Stimulated activated naive CD8-positive, alpha-beta T cell treated with anti-CD3 and anti-CD28 coated beads, Interleukin-15, Interleukin-2, amounts not matched to agents 100 ng/mL and 50 ng/mL, for 24 hours (primary cell): ENCODE measurements around the gene DAP3.
"Not testable (repeated sequence)": the region's sequence is repeated elsewhere in the genome, so short reads cannot be mapped to it uniquely, and the experiment has no call there.

ENCODE experiments used
- H3K27ac Mint-ChIP-seq: one replicate; pipeline ENCODE4 v1.8.0; 2021; ENCODE audit warnings: mild to moderate bottlenecking, mixed read lengths
- H3K27me3 Mint-ChIP-seq: one replicate; pipeline ENCODE4 v1.8.0; 2021; ENCODE audit warnings: mixed read lengths
- H3K36me3 Mint-ChIP-seq: one replicate; pipeline ENCODE4 v1.8.0; 2021; ENCODE audit warnings: low read depth, mixed read lengths
- H3K4me1 Mint-ChIP-seq: one replicate; pipeline ENCODE4 v1.8.0; 2021; ENCODE audit warnings: low read depth, mixed read lengths
- H3K4me3 Mint-ChIP-seq: one replicate; pipeline ENCODE4 v1.8.0; 2021; ENCODE audit warnings: mild to moderate bottlenecking, mixed read lengths
- H3K9me3 Mint-ChIP-seq: one replicate; pipeline ENCODE4 v1.8.0; 2021; ENCODE audit warnings: mixed read lengths

DAP3 gene

DNA sequence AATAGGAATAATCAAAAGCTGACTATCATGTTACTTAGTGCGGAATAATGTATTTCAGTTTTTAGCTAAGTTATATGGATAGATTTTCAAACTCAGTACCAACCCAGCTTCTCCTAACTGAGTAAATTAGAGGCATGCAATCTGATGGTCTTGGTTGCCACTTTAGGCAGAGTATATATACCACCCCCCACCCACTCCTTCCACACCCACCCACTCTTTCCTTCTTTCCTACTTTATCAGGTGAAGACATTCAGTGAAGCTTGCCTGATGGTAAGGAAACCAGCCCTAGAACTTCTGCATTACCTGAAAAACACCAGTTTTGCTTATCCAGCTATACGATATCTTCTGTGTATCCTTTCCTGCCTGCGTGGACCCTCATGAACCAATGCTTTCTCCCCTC lies 36.3 kb downstream of the DAP3 start:
- Mint-ChIP-seq H3K4me1 (no peaks in the 10 kb centered on the region), H3K9me3 (no peaks in the 10 kb centered on the region), H3K36me3 (peaks cover 33% of the 10 kb centered on the region), H3K4me3 (no peak overlapping the region), H3K27ac (no peak overlapping the region), H3K27me3 (no peaks in the 10 kb centered on the region)

DNA sequence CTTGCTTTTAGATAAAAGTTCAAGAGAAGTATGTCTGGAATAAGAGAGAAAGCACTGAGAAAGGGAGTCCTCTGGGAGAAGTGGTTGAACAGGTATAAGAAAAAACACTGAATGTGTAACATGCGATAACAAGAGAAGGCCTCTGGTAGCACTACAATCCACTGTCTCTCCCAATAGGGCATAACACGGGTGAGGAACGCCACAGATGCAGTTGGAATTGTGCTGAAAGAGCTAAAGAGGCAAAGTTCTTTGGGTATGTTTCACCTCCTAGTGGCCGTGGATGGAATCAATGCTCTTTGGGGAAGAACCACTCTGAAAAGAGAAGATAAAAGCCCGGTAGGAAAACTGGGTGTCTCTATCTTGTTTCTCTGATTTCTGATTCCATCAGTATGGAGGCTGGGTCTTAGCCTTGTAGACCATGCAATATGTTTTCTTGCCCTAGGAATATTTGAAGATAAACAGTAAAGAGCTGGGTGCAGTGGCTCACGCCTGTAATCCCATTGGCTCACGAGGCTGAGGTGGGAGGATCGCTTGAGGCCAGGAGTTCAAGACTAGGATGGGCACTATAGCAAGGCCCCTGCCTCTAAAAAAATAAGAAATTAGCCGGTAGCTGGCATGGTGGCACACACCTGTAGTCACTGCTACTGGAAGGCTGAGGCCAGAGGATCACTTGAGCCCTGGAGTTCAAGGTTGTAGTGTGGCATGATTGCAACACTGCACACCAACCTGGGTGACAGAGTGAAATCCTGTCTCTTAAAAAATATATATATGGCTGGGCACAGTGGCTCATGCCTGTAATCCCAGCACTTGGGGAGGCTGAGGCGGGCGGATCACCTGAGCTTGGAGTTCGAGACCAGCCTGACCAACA lies 40.4 kb downstream of the DAP3 start:
- H3K9me3 Mint-ChIP-seq: no peaks in the 10 kb centered on the region
- H3K27me3 Mint-ChIP-seq: no peaks in the 10 kb centered on the region
- no peak overlapping the region for H3K4me3 Mint-ChIP-seq
- H3K36me3 Mint-ChIP-seq: peaks cover 49% of the 10 kb centered on the region
- no peaks in the 10 kb centered on the region for H3K4me1 Mint-ChIP-seq
- H3K27ac Mint-ChIP-seq: peak overlapping the region; percentile 55

DNA sequence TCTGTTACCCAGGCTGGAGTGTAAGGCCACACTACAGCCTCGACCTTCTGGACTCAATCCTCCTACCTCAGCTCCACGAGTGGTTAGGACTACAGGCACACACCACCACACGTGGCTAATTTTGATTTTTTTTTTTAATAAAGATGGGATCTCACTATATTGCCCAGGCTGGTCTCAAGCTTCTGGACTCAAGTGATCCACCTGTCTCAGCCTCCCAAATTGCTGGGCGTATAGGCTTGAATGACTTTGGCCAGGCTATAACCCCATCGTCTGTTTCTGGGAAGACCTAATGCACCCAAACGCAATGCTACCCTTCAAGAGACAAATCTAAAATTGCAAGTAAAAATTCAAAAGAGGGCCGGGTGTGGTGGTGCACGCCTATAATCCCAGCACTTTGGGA lies 52.1 kb downstream of the DAP3 start:
- Mint-ChIP-seq H3K4me1 (no peaks in the 10 kb centered on the region), H3K4me3 (no peak overlapping the region), H3K27ac (no peak overlapping the region), H3K36me3 (peaks cover 19% of the 10 kb centered on the region), H3K9me3 (no peaks in the 10 kb centered on the region), H3K27me3 (no peaks in the 10 kb centered on the region)

DNA sequence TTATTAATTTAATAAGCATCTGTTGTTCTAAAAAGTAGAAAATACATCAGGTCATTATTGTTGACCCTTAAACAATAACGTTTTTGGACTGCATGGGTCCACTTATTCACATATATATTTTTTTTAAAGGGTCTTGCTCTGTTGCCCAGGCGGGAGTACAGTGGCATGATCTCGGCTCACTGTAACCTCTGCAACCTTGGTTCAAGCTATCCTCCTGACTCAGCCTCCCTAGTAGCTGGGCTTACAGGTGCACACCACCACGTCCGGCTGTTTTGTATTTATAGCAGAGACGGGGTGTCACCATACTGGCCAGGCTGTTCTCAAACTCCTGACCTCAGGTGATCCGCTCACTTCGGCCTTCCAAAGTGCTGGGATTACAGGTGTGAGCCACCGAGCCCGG lies 53.0 kb downstream of the DAP3 start:
- no peaks in the 10 kb centered on the region for H3K4me1 Mint-ChIP-seq
- H3K27me3 Mint-ChIP-seq: no peaks in the 10 kb centered on the region
- peaks cover 11% of the 10 kb centered on the region for H3K36me3 Mint-ChIP-seq
- no peaks in the 10 kb centered on the region for H3K9me3 Mint-ChIP-seq
- H3K27ac Mint-ChIP-seq: no peak overlapping the region
- no peak overlapping the region for H3K4me3 Mint-ChIP-seq

DNA sequence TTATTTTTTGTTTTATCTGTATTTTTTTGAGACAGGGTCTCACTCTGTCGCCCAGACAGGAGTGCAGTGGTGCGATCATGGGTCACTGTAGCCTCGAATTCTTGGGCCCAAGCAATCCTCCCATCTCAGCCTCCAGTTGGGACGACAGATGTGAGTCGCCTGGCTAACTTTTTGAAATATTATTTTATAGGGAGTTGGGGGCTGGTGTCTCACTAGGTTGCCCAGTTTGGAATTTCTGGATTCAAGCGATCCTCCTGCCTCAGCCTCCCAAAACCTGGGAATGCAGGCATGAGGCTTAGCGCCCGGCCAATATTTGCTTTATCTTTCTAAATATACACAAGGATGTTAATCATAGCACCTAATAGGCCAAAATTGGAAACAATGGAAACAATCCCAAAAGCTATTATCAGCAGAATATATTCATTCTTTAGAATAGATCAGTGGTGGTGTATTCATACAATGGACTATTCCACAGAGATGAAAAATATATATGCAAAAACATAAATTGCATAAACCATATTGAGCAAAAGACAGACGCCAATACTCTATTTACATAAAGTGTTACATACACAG lies 55.9 kb downstream of the DAP3 start:
- Mint-ChIP-seq H3K27ac (peak overlapping the region; percentile 94), H3K4me3 (peak overlapping the region; percentile 96), H3K9me3 (no peaks in the 10 kb centered on the region), H3K27me3 (no peaks in the 10 kb centered on the region), H3K36me3 (peaks cover 15% of the 10 kb centered on the region), H3K4me1 (peaks cover 4% of the 10 kb centered on the region)

DNA sequence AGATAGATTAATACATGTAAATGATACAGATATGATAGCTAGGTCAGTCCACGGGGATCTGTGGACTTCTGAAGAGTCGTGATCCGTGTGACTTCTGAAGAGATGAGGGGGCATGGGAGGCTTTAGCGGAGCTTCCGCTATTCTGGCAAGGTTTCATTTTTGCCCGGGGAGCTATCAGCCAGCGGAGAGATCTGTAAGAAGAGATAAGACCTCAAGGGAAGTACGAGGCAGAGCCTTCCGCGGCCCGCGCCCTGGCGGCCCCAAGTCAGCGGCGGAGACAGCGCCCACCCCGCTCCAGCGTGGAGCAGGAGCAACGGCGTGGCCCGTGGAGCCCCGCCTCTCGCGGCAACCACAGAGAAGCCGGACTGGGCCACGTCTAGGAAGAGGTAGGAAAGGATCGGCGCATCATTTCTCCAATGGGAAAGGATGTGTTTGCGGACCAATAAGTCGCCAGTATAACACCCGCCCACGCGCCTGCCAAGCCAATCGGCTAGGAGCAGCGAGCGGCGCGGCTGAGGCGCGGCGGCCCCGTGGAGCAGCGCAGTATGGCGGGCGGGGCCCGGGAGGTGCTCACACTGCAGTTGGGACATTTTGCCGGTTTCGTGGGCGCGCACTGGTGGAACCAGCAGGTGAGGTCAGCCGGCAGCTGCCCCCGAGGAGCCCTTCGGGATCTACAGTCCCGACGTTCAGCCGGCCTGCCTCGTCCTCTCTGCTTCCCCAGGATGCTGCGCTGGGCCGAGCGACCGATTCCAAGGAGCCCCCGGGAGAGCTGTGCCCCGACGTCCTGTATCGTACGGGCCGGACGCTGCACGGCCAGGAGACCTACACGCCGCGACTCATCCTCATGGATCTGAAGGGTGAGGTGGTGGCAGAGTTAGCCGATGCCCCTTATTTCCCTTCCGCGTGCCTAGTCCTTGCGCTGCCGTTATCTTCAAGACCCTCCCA lies 56.7 kb downstream of the DAP3 start:
- H3K36me3 Mint-ChIP-seq: peaks cover 18% of the 10 kb centered on the region
- H3K27ac Mint-ChIP-seq: peak overlapping the region; percentile 94
- H3K9me3 Mint-ChIP-seq, H3K4me1 Mint-ChIP-seq, H3K27me3 Mint-ChIP-seq: not testable (repeated sequence)
- peak overlapping the region; percentile 96 for H3K4me3 Mint-ChIP-seq

DNA sequence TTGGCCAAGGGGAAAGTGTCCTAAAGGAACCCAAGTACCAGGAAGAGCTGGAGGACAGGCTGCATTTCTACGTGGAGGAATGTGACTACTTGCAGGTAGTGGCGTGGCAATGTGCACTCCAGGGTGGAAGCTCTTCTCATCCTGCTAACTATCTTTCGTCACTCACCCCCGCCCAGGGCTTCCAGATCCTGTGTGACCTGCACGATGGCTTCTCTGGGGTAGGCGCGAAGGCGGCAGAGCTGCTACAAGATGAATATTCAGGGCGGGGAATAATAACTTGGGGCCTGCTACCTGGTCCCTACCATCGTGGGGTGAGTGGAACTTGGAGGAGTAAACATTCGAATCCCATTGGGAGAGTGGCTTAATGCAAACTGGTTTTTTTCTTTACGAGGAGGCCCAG lies 58.7 kb downstream of the DAP3 start:
- not testable (repeated sequence) for H3K4me3 Mint-ChIP-seq, H3K27me3 Mint-ChIP-seq, H3K27ac Mint-ChIP-seq, H3K4me1 Mint-ChIP-seq, H3K9me3 Mint-ChIP-seq
- H3K36me3 Mint-ChIP-seq: peaks cover 30% of the 10 kb centered on the region

DNA sequence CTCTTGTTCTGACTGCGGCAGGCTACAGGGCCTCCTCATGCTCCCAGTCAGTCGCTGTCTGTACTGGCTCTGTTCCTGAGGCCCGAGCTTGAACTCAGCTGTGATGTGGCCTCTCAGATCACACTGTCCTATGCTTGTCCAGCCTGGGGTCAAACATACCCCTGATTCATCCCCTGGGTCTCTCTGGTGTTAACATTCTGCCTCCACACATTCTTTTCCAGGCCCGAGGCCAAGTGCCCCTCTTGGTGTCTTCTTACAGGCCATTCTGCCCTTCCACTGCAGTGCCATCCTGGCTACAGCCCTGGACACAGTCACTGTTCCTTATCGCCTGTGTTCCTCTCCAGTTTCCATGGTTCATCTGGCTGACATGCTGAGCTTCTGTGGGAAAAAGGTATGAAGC lies 59.2 kb downstream of the DAP3 start:
- H3K27me3 Mint-ChIP-seq, H3K4me1 Mint-ChIP-seq, H3K9me3 Mint-ChIP-seq: not testable (repeated sequence)
- Mint-ChIP-seq H3K4me3 (peak overlapping the region; percentile 22), H3K36me3 (peaks cover 30% of the 10 kb centered on the region), H3K27ac (peak overlapping the region; percentile 63)

DNA sequence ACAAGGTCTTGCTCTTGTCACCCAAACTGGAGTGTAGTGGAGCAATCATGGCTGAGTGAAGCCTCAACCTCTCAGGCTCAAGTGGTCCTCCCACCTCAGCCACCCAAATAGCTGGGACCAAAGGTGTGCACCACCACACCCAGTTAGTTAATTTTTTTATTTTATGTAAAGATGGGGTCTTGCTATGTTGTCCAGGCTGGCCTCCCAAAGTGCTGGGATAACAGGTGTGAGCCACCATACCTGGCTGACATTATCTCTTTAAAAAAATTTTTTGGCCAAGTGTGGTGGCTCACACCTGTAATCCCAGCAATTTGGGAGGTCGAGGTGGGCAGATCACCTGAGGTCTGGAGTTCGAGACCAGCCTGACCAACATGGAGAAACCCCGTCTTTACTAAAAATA lies 70.1 kb downstream of the DAP3 start:
- peaks cover 51% of the 10 kb centered on the region for H3K36me3 Mint-ChIP-seq
- H3K9me3 Mint-ChIP-seq, H3K4me3 Mint-ChIP-seq, H3K27me3 Mint-ChIP-seq, H3K27ac Mint-ChIP-seq, H3K4me1 Mint-ChIP-seq: not testable (repeated sequence)

DNA sequence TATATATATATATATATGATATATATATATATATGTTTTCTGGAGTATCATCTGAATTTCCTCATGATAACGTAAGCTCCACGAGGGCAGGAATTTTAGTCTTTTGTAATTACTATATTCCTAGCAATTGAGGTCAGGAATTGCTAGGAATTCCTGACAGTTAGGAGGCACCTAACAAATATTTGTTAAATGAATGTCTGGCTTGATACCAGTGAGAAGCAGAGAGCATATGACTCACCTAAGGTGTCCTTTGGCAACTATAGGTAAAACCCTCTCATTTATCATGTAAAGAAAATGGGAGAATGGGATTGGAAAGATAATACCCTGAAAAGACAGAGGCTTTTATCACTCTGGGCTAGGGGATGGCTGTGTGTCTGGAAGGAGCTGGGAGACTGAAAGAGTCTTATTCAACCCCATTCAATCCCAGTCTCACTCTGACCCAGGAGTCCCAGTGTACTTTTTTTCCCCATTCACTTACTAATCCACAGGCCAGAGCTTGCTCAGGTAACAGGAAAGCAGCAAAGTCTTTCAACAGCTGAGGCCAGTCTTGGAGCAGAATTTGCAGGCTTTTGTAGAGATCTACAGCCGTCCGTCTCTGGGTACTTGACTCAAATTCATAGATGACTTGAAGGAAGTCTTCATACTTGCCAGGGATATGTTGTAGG lies 71.2 kb downstream of the DAP3 start:
- Mint-ChIP-seq H3K4me1 (no peaks in the 10 kb centered on the region), H3K9me3 (no peaks in the 10 kb centered on the region), H3K27ac (no peak overlapping the region), H3K36me3 (peaks cover 56% of the 10 kb centered on the region), H3K4me3 (no peak overlapping the region), H3K27me3 (no peaks in the 10 kb centered on the region)

DNA sequence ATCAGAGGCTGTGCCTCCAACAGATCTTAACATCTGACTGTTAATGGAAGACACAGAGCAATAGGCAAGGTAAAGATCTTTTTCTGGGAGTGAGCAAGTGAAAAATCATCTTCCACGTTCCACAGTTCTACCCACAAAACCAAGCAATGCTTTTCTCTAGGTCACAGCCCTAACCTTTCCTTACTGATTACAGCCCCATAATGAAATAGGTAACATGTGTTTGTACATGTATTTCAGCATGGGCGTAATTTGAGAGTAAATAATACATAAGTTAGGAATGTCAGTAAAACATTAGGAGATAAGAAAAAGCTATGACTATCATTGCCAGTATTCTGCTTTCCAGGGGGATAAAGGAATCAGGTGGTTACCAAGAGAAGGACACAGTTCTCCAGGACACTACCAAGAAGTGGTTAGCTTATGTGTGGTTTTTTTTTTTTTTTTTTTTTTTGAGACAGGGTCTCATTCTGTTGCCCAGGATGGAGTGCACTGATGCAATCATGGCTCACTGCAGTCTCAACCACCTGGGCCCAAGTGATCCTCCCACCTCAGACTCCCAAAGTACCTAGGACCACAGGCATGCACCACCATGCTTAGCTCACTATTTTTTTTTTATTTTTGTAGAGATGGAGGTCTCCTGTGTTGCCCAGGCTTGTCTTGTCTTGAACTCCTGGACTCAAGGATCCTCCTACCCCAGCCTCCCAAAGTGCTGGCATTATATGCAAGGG lies 72.0 kb downstream of the DAP3 start:
- Mint-ChIP-seq H3K9me3 (no peaks in the 10 kb centered on the region), H3K27me3 (no peaks in the 10 kb centered on the region), H3K4me3 (no peak overlapping the region), H3K27ac (peak overlapping the region; percentile 33), H3K36me3 (peaks cover 56% of the 10 kb centered on the region), H3K4me1 (no peaks in the 10 kb centered on the region)

DNA sequence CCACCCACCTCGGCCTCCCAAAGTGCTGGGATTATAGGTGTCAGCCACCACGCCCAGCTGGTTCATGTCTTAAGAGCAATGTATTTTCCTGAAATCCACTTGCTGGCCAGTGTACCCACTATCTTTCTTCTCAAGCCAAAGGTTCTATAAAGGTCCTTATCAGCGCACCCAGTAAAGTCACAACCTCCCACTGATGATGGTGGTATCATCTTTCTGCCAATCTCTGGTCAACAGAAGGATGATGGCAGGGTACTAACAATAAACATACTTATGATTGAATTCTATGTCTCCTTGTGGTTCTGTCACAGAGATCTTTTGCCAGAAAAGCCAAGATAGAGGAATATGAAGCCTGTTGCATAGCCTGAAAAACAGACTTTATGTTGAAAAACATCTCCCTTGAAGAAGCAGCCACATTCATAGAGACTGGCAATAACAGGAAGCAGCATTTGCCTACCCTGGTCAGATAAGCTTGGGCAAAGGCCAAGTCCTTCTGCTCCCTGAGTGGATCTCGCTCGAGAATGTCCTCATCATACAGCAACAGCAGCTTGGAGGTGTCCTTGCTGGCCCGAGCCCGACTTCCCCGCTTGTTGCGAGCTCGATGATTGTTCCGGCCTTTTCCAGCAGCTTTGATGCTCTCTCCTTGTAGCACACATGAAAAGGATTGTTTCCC lies 73.0 kb downstream of the DAP3 start:
- Mint-ChIP-seq H3K27me3 (no peaks in the 10 kb centered on the region), H3K36me3 (peaks cover 59% of the 10 kb centered on the region), H3K4me3 (no peak overlapping the region), H3K9me3 (no peaks in the 10 kb centered on the region), H3K27ac (no peak overlapping the region), H3K4me1 (no peaks in the 10 kb centered on the region)

DNA sequence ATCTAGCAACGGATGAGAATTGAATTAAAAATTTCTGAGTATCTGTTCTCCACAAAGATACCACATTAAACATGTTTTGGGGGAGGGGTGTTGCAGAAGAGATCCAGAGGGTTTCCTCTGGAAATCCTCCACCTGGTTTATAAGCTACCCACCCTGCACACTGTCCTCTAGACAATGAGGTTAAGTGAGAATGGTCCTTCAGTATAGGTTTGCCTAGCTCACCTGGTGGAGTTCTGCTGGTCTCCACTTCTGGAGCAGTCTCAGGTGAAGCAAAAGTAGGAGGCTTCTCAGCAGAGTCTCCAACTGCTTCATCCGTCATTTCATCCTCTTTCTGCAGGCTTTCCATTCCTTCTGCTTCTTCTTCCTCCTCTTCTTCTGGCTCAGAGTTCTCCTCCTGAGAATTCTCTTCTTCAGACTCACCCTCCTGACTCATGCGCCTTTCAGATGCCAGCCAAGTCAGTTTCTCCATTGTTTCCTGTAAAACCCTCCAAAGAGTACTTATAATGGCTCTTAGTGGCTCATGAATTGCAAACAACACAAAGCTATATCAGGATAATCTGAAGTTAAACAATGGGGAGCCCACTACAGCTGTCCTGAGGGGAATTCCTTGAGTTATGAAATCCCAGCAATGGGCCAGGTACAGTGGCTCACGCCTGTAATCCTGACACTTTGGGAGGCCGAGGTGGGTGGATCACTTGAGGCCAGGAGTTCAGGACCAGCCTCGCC lies 74.4 kb downstream of the DAP3 start:
- H3K27ac Mint-ChIP-seq, H3K9me3 Mint-ChIP-seq, H3K4me3 Mint-ChIP-seq, H3K27me3 Mint-ChIP-seq, H3K4me1 Mint-ChIP-seq: not testable (repeated sequence)
- H3K36me3 Mint-ChIP-seq: peaks cover 60% of the 10 kb centered on the region
